Smooth muscle cell (in vitro differentiated cells): ENCODE results near the gene SLX9. TPM values are rescaled to one million over a fixed set of nuclear protein-coding genes. Genes with fewer than 3 reads are reported as not detected.

Experiments used
- DNase-seq: peaks from one replicate; lab custom pipeline; 2025; ENCODE audit not compliant: unreplicated experiment; lab: John Stamatoyannopoulos, UW
- H2AFZ ChIP-seq: fragments of 200-600 bp; sonication (generic); 2 replicates; pipeline ENCODE4 v1.6.0; 2016; ENCODE audit warnings: antibody characterized with exemption, low read depth, mild to moderate bottlenecking
- H3F3A ChIP-seq: fragments of 200-600 bp; sonication (generic); 2 replicates; pipeline ENCODE4 v1.6.0; 2017; ENCODE audit warnings: antibody characterized with exemption, low read depth
- H3K27ac ChIP-seq: fragments of 200-600 bp; sonication (generic); 2 replicates; pipeline ENCODE4 v1.5.1; 2016; ENCODE audit warnings: low read depth, mild to moderate bottlenecking
- H3K27me3 ChIP-seq: fragments of 200-600 bp; sonication (generic); 2 replicates; pipeline ENCODE4 v1.6.1; 2016; ENCODE audit warnings: low read depth, mild to moderate bottlenecking
- H3K36me3 ChIP-seq: fragments of 200-600 bp; sonication (generic); 2 replicates; pipeline ENCODE4 v1.5.1; 2016; ENCODE audit warnings: low read depth
- H3K4me1 ChIP-seq: fragments of 200-600 bp; sonication (generic); 2 replicates; pipeline ENCODE4 v1.5.1; 2016; ENCODE audit warnings: low read depth
- H3K4me2 ChIP-seq: fragments of 200-600 bp; sonication (generic); 2 replicates; pipeline ENCODE4 v1.6.0; 2016; ENCODE audit warnings: mild to moderate bottlenecking
- H3K4me3 ChIP-seq: fragments of 200-600 bp; sonication (generic); 2 replicates; pipeline ENCODE4 v1.5.1; 2016; ENCODE audit warnings: mild to moderate bottlenecking
- H3K79me2 ChIP-seq: fragments of 200-600 bp; sonication (generic); 2 replicates; pipeline ENCODE4 v1.6.0; 2016; ENCODE audit warnings: low read depth, mild to moderate bottlenecking
- H3K9ac ChIP-seq: fragments of 200-600 bp; sonication (generic); 2 replicates; pipeline ENCODE4 v1.6.0; 2016; ENCODE audit warnings: low read depth
- H3K9me3 ChIP-seq: fragments of 200-600 bp; sonication (generic); replicated peaks from 2 replicates; pipeline ENCODE4 v1.5.1; 2016; ENCODE audit warnings: low read depth
- H4K20me1 ChIP-seq: fragments of 200-600 bp; sonication (generic); 2 replicates; pipeline ENCODE4 v1.6.0; 2016; ENCODE audit warnings: low read depth
- WGBS: methylation state at CpG from one replicate; pipeline ENCODE4 v1.1.7; 2016; ENCODE audit warnings: low lambda C conversion rate; 5-methylcytosine and 5-hydroxymethylcytosine counted together
- polyA plus RNA-seq: library from polyadenylated mRNA; unstranded; fragments of >200 nt; fragmentation: Nextera tagmentation; extraction: Ambion mirVana; gene quantifications from 2 replicates; pipeline ENCODE4 v1.2.1, GENCODE V29; 2016
- total RNA-seq: library from RNA; depleted of rRNA; stranded (reverse); fragments of >200 nt; gene quantifications from 2 replicates; pipeline ENCODE4 v1.2.3, GENCODE V29; 2014
- TF ChIP-seq, protein P1 (sequence below): fragments of 200-600 bp; sonication (generic); IDR thresholded peaks from 2 replicates; pipeline ENCODE4 v1.5.1; 2017; ENCODE audit warnings: borderline replicate concordance, mild to moderate bottlenecking, antibody characterized with exemption; ENCODE audit not compliant: insufficient read depth, poor library complexity, severe bottlenecking

Gene SLX9
- total and polyA plus RNA-seq, 2 experiments from 2014 or later, result 13.9 to 26.6 TPM

DNA sequence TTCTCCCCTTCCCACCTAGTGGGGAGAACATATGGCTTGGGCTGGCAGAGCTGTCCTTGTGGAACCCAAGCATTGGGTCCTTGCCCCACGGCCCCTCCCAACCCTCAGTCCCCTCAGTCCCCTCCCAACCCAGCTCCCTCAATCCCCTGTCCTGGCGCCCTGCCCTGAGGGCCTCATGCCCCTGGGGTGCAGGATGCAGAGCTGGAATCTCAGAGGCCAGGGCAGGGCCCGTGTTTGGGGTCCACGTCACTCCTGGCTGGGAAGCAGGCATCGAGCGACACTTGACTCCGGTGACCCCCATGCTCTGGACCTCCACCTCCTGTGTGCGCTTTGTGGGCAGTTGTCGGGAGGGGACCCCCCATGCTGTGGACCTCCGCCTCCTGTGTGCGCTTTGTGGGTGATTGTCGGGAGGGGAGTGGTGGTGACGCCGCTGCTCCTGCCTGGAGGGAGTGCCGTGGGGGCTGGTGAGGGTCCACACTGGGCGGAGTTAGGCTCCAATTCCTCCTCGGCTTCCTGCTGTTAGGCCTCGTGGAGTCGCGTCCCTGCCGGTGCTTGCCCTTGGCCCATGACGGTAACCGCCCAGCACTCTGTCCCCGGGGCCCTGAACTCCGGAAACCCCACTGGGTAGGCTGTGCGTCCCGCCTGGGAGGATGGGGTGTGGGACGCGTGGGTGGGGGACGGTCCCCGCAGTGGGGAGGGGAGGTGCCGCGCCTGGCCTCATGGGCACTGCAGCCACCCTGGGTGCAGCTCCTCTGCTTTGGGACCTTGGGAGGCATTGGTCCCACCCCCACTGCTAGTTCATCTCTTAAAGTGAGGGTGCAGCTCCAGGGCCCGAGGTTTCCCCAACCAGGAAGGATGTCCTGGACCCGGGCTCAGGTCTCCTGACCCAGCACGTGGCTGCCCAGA lies 31.2 kb downstream of the SLX9 start:
- no peak overlapping the region for H3K4me3 ChIP-seq
- DNase-seq, result no peak
- H3K9me3 ChIP-seq, result no peaks in the 10 kb centered on the region
- peaks cover 12% of the 10 kb centered on the region for H3K4me1 ChIP-seq
- no peak overlapping the region for H3K9ac ChIP-seq
- no peak overlapping the region for H2AFZ ChIP-seq
- peaks cover 11% of the 10 kb centered on the region for H3F3A ChIP-seq
- peaks cover 4% of the 10 kb centered on the region for H3K79me2 ChIP-seq
- TF ChIP-seq, protein P1, sequence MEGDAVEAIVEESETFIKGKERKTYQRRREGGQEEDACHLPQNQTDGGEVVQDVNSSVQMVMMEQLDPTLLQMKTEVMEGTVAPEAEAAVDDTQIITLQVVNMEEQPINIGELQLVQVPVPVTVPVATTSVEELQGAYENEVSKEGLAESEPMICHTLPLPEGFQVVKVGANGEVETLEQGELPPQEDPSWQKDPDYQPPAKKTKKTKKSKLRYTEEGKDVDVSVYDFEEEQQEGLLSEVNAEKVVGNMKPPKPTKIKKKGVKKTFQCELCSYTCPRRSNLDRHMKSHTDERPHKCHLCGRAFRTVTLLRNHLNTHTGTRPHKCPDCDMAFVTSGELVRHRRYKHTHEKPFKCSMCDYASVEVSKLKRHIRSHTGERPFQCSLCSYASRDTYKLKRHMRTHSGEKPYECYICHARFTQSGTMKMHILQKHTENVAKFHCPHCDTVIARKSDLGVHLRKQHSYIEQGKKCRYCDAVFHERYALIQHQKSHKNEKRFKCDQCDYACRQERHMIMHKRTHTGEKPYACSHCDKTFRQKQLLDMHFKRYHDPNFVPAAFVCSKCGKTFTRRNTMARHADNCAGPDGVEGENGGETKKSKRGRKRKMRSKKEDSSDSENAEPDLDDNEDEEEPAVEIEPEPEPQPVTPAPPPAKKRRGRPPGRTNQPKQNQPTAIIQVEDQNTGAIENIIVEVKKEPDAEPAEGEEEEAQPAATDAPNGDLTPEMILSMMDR, result no peak
- no peaks in the 10 kb centered on the region for H3K27me3 ChIP-seq
- WGBS, result 94% methylated on average over 34 of the region's 36 CpGs
- H3K36me3 ChIP-seq, result no peaks in the 10 kb centered on the region
- H3K27ac ChIP-seq, result peak overlapping the region; percentile 81
- no peaks in the 10 kb centered on the region for H4K20me1 ChIP-seq
- peak overlapping the region; percentile 70 for H3K4me2 ChIP-seq

DNA sequence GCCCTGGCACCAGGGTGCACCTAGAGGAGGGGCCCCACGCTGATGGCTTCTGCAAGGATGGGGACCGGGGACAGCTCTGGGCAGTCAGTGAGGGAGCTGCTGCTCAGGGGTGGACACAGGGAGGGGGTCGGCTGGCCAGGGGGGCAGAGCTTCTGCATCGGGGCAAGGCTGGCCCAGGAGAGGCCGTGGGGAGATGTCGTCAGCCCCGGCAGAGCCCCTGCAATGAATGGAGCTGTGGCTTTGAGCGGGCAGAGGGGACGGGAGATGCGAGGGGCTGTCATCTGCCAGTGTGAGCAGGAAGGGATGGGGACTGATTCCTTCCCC lies 31.8 kb downstream of the SLX9 start:
- no peak overlapping the region for H3K9ac ChIP-seq
- no peaks in the 10 kb centered on the region for H4K20me1 ChIP-seq
- no peaks in the 10 kb centered on the region for H3K36me3 ChIP-seq
- H3F3A ChIP-seq, result peaks cover 11% of the 10 kb centered on the region
- no peak overlapping the region for H3K4me3 ChIP-seq
- no peaks in the 10 kb centered on the region for H3K9me3 ChIP-seq
- H3K79me2 ChIP-seq, result peaks cover 4% of the 10 kb centered on the region
- H3K27ac ChIP-seq, result no peak overlapping the region
- H3K4me2 ChIP-seq, result no peak overlapping the region
- WGBS, result 75% methylated on average over 9 of the region's 10 CpGs
- H2AFZ ChIP-seq, result no peak overlapping the region
- TF ChIP-seq, protein P1, result no peak
- peaks cover 12% of the 10 kb centered on the region for H3K4me1 ChIP-seq
- no peaks in the 10 kb centered on the region for H3K27me3 ChIP-seq
- no peak for DNase-seq

DNA sequence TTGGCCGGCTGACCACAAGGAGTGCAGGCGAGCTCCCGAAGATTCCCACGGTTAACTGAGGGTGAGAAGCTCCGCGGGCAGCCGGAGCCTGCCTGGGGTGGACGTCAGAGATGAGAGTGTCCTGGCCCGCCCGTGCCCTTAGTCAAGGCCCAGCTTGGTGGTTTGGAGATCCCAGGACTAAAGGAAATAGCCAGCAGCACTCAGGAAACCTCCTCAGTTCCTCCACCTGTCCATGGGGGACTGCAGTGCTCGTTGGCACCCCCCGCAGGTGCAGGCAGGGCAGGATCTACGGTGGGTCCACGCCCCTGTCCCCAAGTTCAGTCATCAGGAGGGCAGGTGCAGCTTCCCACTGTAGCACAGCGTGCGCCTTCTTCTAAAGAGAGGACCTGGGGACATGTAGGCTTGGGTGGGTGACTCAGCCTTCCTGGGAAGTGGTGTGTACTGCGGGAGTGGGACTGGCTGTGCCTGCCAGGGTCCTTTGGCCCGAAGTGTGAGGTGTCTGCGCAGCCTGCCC lies 32.5 kb downstream of the SLX9 start:
- H2AFZ ChIP-seq, result no peak overlapping the region
- H3K4me1 ChIP-seq, result peaks cover 12% of the 10 kb centered on the region
- peaks cover 4% of the 10 kb centered on the region for H3K79me2 ChIP-seq
- peak overlapping the region; percentile 17 for H3K4me2 ChIP-seq
- H3K9me3 ChIP-seq, result no peaks in the 10 kb centered on the region
- no peaks in the 10 kb centered on the region for H4K20me1 ChIP-seq
- no peaks in the 10 kb centered on the region for H3K36me3 ChIP-seq
- no peak overlapping the region for H3K4me3 ChIP-seq
- H3F3A ChIP-seq, result peaks cover 11% of the 10 kb centered on the region
- 86% methylated on average over 19 of the region's 19 CpGs for WGBS
- H3K9ac ChIP-seq, result no peak overlapping the region
- TF ChIP-seq, protein P1, result no peak
- no peak for DNase-seq
- H3K27ac ChIP-seq, result peak overlapping the region; percentile 28
- no peaks in the 10 kb centered on the region for H3K27me3 ChIP-seq
